SK-N-SH treated with all-trans-retinoic acid at 6 μM for 48 hours (cell line): ENCODE measurements around the gene GRK2.

Experiments used
- ATAC-seq: fragments of 200-7000 bp; cut with Tn5 transposase; 3 replicates; pipeline ENCODE4 v1.9.1; 2020; ENCODE audit warnings: mild to moderate bottlenecking, moderate library complexity
- ARNTL ChIP-seq: fragments of 450-650 bp; formaldehyde crosslinking; IDR thresholded peaks from 2 replicates; pipeline ENCODE4 v1.5.0; 2020; ENCODE audit warnings: low read depth, mild to moderate bottlenecking, moderate library complexity, borderline replicate concordance
- BACH2 ChIP-seq: fragments of 250-450 bp; sonication (Bioruptor Pico); IDR thresholded peaks from 2 replicates; pipeline ENCODE4 v1.9.0; 2021; ENCODE audit warnings: mild to moderate bottlenecking, borderline replicate concordance
- CSDC2 ChIP-seq: fragments of 250-450 bp; sonication (Bioruptor Pico); IDR thresholded peaks from 2 replicates; pipeline ENCODE4 v1.5.0; 2020; ENCODE audit warnings: mild to moderate bottlenecking, moderate library complexity
- ESRRG ChIP-seq: fragments of 250-450 bp; sonication (Bioruptor Pico); IDR thresholded peaks from 2 replicates; pipeline ENCODE4 v1.6.1; 2021; ENCODE audit warnings: mild to moderate bottlenecking
- GLIS3 ChIP-seq: fragments of 250-450 bp; sonication (Bioruptor Pico); IDR thresholded peaks from 2 replicates; pipeline ENCODE4 v1.5.0; 2020; ENCODE audit warnings: mild to moderate bottlenecking, moderate library complexity
- ISL1 ChIP-seq: fragments of 250-450 bp; sonication (Bioruptor Pico); IDR thresholded peaks from 2 replicates; pipeline ENCODE4 v2.1.2; 2022; ENCODE audit warnings: mild to moderate bottlenecking, moderate library complexity
- OSR1 ChIP-seq: fragments of 250-450 bp; sonication (Bioruptor Pico); IDR thresholded peaks from 2 replicates; pipeline ENCODE4 v1.8.0; 2022; ENCODE audit warnings: moderate library complexity, mild to moderate bottlenecking, inconsistent platforms
- PPARA ChIP-seq: fragments of 250-450 bp; sonication (Bioruptor Pico); IDR thresholded peaks from 2 replicates; pipeline ENCODE4 v1.5.0; 2020; ENCODE audit warnings: mild to moderate bottlenecking, borderline replicate concordance
- RARB ChIP-seq: fragments of 250-450 bp; sonication (Bioruptor Pico); IDR thresholded peaks from 2 replicates; pipeline ENCODE4 v1.8.0; 2021; ENCODE audit warnings: mild to moderate bottlenecking, moderate library complexity
- SNAI2 ChIP-seq: fragments of 250-450 bp; sonication (Bioruptor Pico); IDR thresholded peaks from 2 replicates; pipeline ENCODE4 v1.5.0; 2020; ENCODE audit warnings: mild to moderate bottlenecking, moderate library complexity
- TCF4 ChIP-seq: fragments of 250-450 bp; sonication (Bioruptor Pico); IDR thresholded peaks from 2 replicates; pipeline ENCODE4 v1.8.0; 2021; ENCODE audit warnings: mild to moderate bottlenecking, moderate library complexity, borderline replicate concordance
- ZC3H10 ChIP-seq: fragments of 250-450 bp; sonication (Bioruptor Pico); IDR thresholded peaks from 2 replicates; pipeline ENCODE4 v1.5.1; 2021; ENCODE audit warnings: mild to moderate bottlenecking, moderate library complexity
- ZFP30 ChIP-seq: fragments of 450-650 bp; formaldehyde crosslinking; IDR thresholded peaks from 2 replicates; pipeline ENCODE4 v1.5.0; 2022; ENCODE audit warnings: mild to moderate bottlenecking, moderate library complexity
- ZNF565 ChIP-seq: fragments of 450-650 bp; formaldehyde crosslinking; conservative IDR thresholded peaks from 2 replicates; pipeline ENCODE4 v1.5.0; 2020; ENCODE audit warnings: low read depth, mild to moderate bottlenecking, moderate library complexity
- ZNF70 ChIP-seq: fragments of 450-650 bp; formaldehyde crosslinking; IDR thresholded peaks from 2 replicates; pipeline ENCODE4 v1.5.0; 2020; ENCODE audit warnings: mild to moderate bottlenecking, moderate library complexity
- ZNF8 ChIP-seq: fragments of 450-650 bp; formaldehyde crosslinking; IDR thresholded peaks from 2 replicates; pipeline ENCODE4 v1.5.0; 2020; ENCODE audit warnings: mild to moderate bottlenecking, moderate library complexity
- TF ChIP-seq, protein P1 (sequence below): fragments of 250-450 bp; sonication (Bioruptor Pico); IDR thresholded peaks from 2 replicates; pipeline ENCODE4 v1.5.0; 2020; ENCODE audit warnings: mild to moderate bottlenecking, moderate library complexity
- TF ChIP-seq, protein P2 (sequence below): fragments of 250-450 bp; sonication (Bioruptor Pico); IDR thresholded peaks from 2 replicates; pipeline ENCODE4 v1.5.1; 2021; ENCODE audit warnings: mild to moderate bottlenecking, moderate library complexity
- TF ChIP-seq, protein P3 (sequence below): fragments of 250-450 bp; sonication (Bioruptor Pico); IDR thresholded peaks from 2 replicates; pipeline ENCODE4 v1.5.1; 2020; ENCODE audit warnings: low read depth, mild to moderate bottlenecking, moderate library complexity
- TF ChIP-seq, protein P4 (sequence below): fragments of 250-450 bp; sonication (Bioruptor Pico); IDR thresholded peaks from 2 replicates; pipeline ENCODE4 v1.8.0; 2021; ENCODE audit warnings: low read depth, mild to moderate bottlenecking, moderate library complexity, borderline replicate concordance

Gene GRK2

DNA sequence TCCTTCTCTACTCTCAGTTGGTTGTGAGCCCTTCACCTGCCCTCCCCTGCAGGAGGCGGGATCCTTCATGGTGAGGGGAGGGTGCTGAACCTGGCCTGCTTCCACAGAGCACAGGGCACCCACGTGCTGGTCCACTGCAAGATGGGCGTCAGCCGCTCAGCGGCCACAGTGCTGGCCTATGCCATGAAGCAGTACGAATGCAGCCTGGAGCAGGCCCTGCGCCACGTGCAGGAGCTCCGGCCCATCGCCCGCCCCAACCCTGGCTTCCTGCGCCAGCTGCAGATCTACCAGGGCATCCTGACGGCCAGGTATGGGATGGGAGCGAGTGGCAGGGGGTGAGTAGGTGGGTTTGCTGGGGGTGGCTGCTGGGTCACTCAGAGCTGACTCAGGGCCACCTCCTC is 43.4 kb downstream of the GRK2 start:
- TF ChIP-seq RARB (CRISPR knock-in tag) (no peak), ZNF70 (CRISPR knock-in tag) (no peak), ZFP30 (no peak), BACH2 (CRISPR knock-in tag) (no peak), ARNTL (CRISPR knock-in tag) (no peak), SNAI2 (CRISPR knock-in tag) (no peak), PPARA (CRISPR knock-in tag) (no peak), ZC3H10 (no peak), GLIS3 (CRISPR knock-in tag) (no peak), TCF4 (CRISPR knock-in tag) (no peak), CSDC2 (CRISPR knock-in tag) (no peak), ISL1 (CRISPR knock-in tag) (no peak)
- TF ChIP-seq, protein P1, sequence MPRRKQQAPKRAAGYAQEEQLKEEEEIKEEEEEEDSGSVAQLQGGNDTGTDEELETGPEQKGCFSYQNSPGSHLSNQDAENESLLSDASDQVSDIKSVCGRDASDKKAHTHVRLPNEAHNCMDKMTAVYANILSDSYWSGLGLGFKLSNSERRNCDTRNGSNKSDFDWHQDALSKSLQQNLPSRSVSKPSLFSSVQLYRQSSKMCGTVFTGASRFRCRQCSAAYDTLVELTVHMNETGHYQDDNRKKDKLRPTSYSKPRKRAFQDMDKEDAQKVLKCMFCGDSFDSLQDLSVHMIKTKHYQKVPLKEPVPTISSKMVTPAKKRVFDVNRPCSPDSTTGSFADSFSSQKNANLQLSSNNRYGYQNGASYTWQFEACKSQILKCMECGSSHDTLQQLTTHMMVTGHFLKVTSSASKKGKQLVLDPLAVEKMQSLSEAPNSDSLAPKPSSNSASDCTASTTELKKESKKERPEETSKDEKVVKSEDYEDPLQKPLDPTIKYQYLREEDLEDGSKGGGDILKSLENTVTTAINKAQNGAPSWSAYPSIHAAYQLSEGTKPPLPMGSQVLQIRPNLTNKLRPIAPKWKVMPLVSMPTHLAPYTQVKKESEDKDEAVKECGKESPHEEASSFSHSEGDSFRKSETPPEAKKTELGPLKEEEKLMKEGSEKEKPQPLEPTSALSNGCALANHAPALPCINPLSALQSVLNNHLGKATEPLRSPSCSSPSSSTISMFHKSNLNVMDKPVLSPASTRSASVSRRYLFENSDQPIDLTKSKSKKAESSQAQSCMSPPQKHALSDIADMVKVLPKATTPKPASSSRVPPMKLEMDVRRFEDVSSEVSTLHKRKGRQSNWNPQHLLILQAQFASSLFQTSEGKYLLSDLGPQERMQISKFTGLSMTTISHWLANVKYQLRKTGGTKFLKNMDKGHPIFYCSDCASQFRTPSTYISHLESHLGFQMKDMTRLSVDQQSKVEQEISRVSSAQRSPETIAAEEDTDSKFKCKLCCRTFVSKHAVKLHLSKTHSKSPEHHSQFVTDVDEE (CRISPR knock-in tag), result no peak
- TF ChIP-seq, protein P2, sequence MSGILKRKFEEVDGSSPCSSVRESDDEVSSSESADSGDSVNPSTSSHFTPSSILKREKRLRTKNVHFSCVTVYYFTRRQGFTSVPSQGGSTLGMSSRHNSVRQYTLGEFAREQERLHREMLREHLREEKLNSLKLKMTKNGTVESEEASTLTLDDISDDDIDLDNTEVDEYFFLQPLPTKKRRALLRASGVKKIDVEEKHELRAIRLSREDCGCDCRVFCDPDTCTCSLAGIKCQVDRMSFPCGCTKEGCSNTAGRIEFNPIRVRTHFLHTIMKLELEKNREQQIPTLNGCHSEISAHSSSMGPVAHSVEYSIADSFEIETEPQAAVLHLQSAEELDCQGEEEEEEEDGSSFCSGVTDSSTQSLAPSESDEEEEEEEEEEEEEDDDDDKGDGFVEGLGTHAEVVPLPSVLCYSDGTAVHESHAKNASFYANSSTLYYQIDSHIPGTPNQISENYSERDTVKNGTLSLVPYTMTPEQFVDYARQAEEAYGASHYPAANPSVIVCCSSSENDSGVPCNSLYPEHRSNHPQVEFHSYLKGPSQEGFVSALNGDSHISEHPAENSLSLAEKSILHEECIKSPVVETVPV (CRISPR knock-in tag), result no peak
- TF ChIP-seq, protein P3, sequence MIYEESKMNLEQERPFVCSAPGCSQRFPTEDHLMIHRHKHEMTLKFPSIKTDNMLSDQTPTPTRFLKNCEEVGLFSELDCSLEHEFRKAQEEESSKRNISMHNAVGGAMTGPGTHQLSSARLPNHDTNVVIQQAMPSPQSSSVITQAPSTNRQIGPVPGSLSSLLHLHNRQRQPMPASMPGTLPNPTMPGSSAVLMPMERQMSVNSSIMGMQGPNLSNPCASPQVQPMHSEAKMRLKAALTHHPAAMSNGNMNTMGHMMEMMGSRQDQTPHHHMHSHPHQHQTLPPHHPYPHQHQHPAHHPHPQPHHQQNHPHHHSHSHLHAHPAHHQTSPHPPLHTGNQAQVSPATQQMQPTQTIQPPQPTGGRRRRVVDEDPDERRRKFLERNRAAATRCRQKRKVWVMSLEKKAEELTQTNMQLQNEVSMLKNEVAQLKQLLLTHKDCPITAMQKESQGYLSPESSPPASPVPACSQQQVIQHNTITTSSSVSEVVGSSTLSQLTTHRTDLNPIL, result no peak
- ATAC-seq, result no peak

DNA sequence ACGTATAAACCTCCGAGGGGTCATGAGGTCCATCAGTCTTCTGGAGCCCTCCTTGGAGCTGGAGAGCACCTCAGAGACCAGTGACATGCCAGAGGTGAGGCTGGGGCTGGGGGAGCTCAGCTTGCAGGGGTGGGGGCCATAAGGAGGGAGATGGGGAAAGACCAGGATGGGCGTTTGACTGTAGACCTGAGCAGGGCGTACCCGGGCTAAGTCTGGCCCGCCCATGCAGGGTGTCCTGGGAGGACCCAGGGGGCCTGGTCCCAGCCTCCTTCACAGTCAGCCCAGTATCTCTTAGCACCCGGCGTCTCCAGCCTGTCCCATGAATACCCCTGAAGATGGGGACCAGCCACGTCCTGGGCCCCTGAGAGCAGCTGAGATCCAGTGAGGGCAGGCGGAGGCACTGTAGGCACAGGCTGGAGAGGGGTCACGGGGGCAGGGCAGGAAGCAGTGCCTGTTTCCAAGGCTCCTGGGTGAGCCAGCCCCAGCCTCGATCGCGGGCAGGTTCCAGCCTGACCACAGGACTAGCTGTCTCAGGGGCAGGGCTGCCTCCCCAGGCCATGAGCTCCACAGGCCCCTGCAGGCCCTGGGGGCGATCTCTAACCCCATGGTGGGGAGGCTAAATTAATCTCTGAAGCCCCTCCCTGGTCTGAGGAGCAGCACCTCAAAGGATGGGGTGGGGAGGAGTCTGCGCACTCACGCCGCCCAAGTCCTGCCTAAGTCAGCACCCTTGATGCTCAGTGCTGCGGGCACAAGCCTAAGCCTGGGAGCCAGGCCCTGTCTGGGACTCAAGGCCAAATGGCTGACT is 44.2 kb downstream of the GRK2 start:
- no peak for ATAC-seq
- TF ChIP-seq, protein P4, sequence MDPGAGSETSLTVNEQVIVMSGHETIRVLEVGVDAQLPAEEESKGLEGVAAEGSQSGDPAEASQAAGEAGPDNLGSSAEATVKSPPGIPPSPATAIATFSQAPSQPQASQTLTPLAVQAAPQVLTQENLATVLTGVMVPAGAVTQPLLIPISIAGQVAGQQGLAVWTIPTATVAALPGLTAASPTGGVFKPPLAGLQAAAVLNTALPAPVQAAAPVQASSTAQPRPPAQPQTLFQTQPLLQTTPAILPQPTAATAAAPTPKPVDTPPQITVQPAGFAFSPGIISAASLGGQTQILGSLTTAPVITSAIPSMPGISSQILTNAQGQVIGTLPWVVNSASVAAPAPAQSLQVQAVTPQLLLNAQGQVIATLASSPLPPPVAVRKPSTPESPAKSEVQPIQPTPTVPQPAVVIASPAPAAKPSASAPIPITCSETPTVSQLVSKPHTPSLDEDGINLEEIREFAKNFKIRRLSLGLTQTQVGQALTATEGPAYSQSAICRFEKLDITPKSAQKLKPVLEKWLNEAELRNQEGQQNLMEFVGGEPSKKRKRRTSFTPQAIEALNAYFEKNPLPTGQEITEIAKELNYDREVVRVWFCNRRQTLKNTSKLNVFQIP (CRISPR knock-in tag), result no peak
- TF ChIP-seq CSDC2 (CRISPR knock-in tag) (no peak), ZNF8 (CRISPR knock-in tag) (no peak), GLIS3 (CRISPR knock-in tag) (no peak), ZNF70 (CRISPR knock-in tag) (no peak), ARNTL (CRISPR knock-in tag) (no peak), SNAI2 (CRISPR knock-in tag) (no peak), ISL1 (CRISPR knock-in tag) (no peak), ZNF565 (CRISPR knock-in tag) (no peak), TCF4 (CRISPR knock-in tag) (no peak), ZC3H10 (no peak), ESRRG (CRISPR knock-in tag) (no peak), OSR1 (CRISPR knock-in tag) (no peak), BACH2 (CRISPR knock-in tag) (no peak)
- TF ChIP-seq, protein P3, result no peak
- TF ChIP-seq, protein P1 (CRISPR knock-in tag), result no peak
- TF ChIP-seq, protein P2 (CRISPR knock-in tag), result no peak
